IPS DF 6.9 (cell line): ENCODE results near the gene ADCY3.

Experiments used
- DNase-seq: peaks from one replicate; pipeline ENCODE4 v3.0.0-alpha.2; 2013; ENCODE audit warnings: low read depth, low spot score
- H3K27ac ChIP-seq: one replicate; pipeline ENCODE4 v1.5.1; 2013; ENCODE audit warnings: low read length, control low read depth
- H3K27me3 ChIP-seq: 2 replicates; pipeline ENCODE4 v1.6.1; 2013; ENCODE audit warnings: mild to moderate bottlenecking, low read length; ENCODE audit not compliant: control insufficient read depth, insufficient read depth
- H3K36me3 ChIP-seq: 2 replicates; pipeline ENCODE4 v1.6.1; 2013; ENCODE audit warnings: low read length; ENCODE audit not compliant: control insufficient read depth, insufficient read depth
- H3K4me1 ChIP-seq: 2 replicates; pipeline ENCODE4 v1.6.1; 2013; ENCODE audit warnings: low read length; ENCODE audit not compliant: control insufficient read depth, insufficient read depth
- H3K4me3 ChIP-seq: 2 replicates; pipeline ENCODE4 v1.5.1; 2013; ENCODE audit warnings: mild to moderate bottlenecking, low read length
- H3K9me3 ChIP-seq: 2 replicates; pipeline ENCODE4 v1.6.1; 2013; ENCODE audit warnings: low read length, inconsistent platforms; ENCODE audit not compliant: control insufficient read depth, insufficient read depth
- WGBS: extraction: QIAGEN DNeasy Blood & Tissue Kit; methylation state at CpG from one replicate; pipeline ENCODE4 v1.1.7; 2013; ENCODE audit warnings: mixed read lengths, missing lambda C conversion rate; ENCODE audit not compliant: insufficient read length, insufficient coverage; 5-methylcytosine and 5-hydroxymethylcytosine counted together

ADCY3 gene

DNA sequence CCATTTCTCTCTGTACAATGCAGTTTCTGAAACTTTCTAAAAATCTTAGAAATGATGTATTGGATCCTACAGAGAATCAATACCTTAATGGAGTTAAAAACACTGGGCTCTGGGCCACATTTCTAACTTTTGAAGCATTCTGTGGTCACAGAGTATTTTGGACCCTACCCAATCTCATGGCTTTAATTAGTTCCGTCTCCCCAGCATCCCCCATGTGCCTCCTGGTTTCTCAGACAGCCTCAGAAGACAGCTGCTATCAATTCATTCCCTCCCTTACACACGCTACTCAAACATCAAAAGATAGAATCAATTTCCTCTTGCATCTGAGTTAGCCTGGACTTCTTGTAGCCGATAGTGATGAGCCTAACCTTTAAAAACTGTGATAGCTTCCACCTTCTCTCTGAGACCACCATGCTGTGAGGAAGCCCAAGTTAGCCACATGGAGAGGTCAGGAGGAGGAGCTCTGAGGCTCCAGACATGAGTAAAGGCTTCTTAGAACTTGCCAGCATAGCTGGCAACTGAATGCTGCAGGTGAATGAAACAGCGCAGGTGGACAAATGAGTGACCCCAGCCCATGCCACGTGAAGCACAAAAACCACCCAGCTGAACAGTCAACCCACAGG lies 10.4 kb downstream of the ADCY3 start:
- Histone ChIP-seq H3K4me1 (no peaks in the 10 kb centered on the region; the same call in 1 of the 2 replicates), H3K4me3 (no peak overlapping the region), H3K9me3 (no peaks in the 10 kb centered on the region), H3K27ac (no peak overlapping the region), H3K36me3 (no peaks in the 10 kb centered on the region), H3K27me3 (no peaks in the 10 kb centered on the region)
- no peak for DNase-seq
- no CpG with 5 or more reads among the region's 5 CpGs for WGBS

DNA sequence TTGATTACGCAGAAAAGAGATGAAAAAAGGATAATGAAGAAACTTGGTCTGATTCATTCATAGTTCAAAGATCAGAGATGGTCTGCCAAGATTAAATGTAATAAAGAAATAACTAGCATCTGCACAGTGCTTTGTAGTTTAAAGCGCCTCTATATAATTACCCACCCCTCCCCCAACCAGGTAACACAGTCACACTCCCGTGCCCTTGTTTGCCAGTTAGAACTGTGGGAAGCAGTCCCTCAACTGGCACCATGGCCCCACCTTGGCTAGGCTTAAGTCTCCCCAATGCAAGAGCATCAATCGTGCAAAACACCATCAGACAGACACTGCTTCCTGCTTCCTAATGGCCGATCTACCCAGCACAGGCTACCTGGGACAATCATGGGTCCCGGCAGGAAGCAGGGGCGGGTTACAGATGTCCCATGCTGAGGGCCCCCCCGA lies 11.6 kb downstream of the ADCY3 start:
- H3K27me3 ChIP-seq: no peaks in the 10 kb centered on the region
- no CpG with 5 or more reads among the region's 8 CpGs for WGBS
- DNase-seq: no peak
- H3K36me3 ChIP-seq: no peaks in the 10 kb centered on the region
- H3K9me3 ChIP-seq: no peaks in the 10 kb centered on the region
- no peak overlapping the region for H3K27ac ChIP-seq
- H3K4me3 ChIP-seq: no peak overlapping the region
- peaks cover 4% of the 10 kb centered on the region for H3K4me1 ChIP-seq

DNA sequence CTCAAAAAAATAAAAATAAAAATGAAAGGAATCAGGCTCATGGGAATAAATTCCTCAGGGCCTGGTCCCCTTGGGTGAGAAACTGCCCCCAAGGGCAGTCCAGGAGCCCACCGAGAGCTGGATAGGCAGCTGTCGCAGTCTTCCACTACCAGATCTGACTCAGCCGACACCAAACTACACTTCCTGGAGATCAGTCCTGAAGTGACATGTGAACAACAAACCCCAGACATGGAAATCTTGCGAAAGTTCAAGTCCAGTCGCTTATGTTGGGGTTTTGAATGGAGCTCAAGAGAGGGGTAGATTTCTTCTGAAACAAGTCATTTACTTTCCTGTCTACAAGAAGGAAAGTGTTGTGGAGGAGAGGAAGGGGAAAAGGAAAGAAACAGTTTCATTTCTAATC lies 12.9 kb downstream of the ADCY3 start:
- no peaks in the 10 kb centered on the region for H3K36me3 ChIP-seq
- no peaks in the 10 kb centered on the region for H3K9me3 ChIP-seq
- no peaks in the 10 kb centered on the region for H3K27me3 ChIP-seq
- no peak overlapping the region for H3K27ac ChIP-seq
- no peak for DNase-seq
- no CpG with 5 or more reads among the region's 5 CpGs for WGBS
- no peak overlapping the region for H3K4me3 ChIP-seq
- H3K4me1 ChIP-seq: peaks cover 4% of the 10 kb centered on the region

DNA sequence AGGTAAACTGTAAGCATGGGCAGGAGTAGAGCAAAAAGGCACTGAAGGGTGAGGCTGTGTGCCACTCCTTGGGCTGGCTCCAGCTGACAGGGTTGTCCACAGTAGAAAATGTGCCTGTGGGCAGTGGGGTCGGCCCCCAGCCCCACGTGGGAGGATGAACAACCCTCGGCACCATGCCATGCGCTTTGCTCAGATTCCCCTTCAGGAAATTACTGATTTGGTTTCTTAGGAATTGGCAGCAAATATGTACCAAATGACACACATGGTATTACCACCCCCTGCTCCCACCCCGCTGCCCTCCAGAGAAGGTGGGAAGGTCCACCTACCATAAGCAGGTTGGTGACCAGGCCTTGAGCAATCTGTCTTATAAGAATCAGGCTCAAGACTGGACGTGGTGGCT lies 13.6 kb downstream of the ADCY3 start:
- WGBS: no CpG with 5 or more reads among the region's 6 CpGs
- Histone ChIP-seq H3K27me3 (no peaks in the 10 kb centered on the region), H3K9me3 (no peaks in the 10 kb centered on the region), H3K4me3 (no peak overlapping the region), H3K27ac (no peak overlapping the region), H3K36me3 (no peaks in the 10 kb centered on the region), H3K4me1 (peaks cover 4% of the 10 kb centered on the region)
- DNase-seq: no peak

DNA sequence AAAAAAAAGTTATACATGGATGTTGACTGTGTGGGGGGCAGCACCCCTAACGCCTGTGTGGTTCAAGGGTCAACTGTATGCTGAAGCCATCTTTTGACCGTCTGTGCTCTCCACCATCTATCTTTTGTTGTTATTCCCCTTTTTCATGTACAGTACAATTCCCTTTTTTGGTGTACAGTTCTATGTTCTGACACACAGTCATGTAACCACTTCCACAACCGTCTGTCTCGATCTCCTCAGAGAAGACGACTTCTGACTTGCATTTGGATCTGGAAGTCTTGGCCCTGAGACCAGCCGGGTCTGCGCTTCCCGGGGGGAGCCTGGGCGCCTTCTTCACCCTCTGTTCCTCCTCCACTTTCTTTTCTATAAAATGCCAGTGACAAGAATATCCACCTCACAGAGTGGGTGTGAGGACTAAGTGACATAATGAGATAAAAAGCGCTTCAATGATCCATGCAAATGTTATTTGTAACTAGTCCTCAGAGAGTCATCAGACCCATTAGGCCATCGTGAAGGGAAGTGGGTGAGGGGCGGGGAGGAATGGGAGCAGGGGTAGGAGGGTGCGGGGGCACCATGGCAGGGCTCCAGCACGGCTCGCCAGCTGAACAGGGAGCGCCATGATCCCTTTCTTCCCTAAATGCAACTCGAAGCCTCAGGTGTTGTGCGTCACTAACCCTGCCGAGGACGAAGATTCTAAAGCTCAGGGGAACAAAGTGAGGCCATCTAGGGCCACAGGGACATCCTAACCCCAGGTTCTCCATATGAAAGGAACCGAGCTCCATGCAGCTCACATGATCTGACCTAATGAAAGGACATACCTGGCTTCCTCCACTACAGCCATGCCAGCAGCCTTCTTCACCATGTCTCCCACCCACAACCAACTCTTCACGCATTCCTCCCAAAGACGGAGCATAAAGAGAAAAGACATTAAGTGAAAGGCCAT lies 16.6 kb downstream of the ADCY3 start:
- Histone ChIP-seq H3K27me3 (no peaks in the 10 kb centered on the region), H3K9me3 (no peaks in the 10 kb centered on the region), H3K36me3 (no peaks in the 10 kb centered on the region), H3K4me3 (no peak overlapping the region), H3K4me1 (peaks cover 4% of the 10 kb centered on the region), H3K27ac (no peak overlapping the region)
- DNase-seq: no peak
- WGBS: no CpG with 5 or more reads among the region's 23 CpGs

DNA sequence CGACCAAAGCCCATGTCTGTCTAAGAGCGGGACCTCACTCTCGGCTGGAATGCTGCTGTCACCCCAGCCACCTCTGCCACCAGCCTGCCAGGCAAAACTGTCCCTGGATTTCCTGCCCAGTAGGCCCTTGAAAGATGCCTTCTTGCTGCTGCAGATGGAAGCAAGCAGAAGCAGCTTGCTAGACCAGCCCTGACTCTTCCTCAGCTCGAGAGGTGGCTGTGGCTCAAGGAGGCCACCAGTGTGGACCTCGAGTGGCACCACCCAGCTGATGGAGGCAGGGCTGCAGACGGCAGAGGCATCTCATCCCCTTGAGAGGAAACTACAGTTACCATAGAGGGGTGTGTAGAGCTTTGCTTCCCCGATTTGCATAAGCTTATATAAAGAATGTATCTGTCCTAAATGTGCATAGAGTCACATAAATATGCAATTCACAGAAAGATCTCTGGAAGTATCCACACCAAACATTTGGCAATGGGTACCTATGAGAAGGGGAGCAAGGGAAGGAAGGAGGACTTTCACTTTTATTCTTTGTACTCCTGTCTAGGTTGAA lies 20.6 kb downstream of the ADCY3 start:
- Histone ChIP-seq H3K4me1 (peaks cover 4% of the 10 kb centered on the region), H3K4me3 (no peak overlapping the region), H3K9me3 (no peaks in the 10 kb centered on the region), H3K27me3 (no peaks in the 10 kb centered on the region; the same call in 1 of the 2 replicates), H3K36me3 (no peaks in the 10 kb centered on the region), H3K27ac (no peak overlapping the region)
- no peak for DNase-seq
- no CpG with 5 or more reads among the region's 7 CpGs for WGBS

DNA sequence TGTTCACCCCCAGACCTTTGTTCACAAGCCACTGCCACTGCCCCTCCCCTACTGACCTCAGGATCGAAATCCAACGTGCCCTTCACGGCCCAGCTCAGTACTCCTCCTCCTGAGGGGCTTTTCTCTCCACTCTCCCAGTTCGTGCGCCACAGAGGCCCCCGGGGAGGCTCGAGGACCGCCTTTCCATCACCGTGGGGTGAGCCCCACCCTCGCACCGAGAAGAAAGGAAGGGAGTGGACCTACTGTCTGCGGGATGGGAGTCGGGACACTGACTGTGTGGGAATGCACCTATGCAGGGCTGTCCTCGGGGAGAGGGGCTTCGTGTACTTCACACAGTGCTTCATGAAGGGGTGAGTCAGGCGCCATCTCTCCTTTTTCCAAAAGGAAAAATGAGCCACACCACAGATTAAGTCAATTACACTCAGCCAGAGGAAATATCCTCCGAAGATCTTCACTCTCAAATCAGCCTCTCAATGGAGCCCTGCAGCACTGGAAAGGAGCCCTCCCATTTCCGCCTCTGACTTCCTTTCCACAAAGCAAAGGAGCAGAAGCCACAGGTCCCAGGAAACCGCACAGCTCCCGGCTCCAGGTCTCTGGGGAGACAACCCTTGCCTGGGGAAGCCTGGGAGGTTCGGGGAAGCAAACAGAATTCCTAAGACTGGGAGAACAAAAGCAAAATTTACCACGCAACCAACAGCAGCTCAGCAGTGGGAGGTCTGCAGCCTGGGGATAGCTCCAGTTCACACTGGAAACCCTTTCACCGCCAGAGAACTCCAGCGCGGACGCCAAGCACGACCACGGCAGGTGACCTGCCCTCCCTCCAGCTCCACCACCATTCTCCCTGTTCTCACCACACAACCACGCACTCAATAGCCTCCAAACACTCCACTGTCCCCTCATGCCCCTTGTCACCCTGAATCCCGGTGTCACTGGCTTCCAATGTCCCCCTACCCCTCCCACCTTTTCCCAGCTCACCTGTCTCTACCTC lies 21.6 kb downstream of the ADCY3 start:
- H3K4me3 ChIP-seq: no peak overlapping the region
- H3K36me3 ChIP-seq: no peaks in the 10 kb centered on the region
- no CpG with 5 or more reads among the region's 30 CpGs for WGBS

DNA sequence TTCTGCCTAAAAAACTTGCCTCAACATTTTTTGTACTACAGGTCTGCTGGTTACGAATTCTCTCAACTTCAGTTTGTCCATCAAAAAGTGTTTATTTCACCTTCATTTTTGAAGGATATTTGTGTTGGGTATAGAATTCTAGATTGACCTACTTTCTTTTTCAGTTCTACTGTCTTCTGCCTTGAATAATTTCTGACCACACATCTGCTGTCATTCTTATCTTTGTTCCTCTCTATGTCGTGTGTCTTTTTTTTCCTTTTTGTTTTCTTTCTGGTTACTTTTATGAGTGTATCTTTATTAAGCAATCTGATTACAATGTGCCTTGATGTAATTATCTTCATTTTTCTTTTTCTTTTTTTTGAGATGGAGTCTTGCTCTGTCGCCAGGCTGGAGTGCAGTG lies 25.3 kb downstream of the ADCY3 start:
- Histone ChIP-seq H3K9me3 (no peaks in the 10 kb centered on the region), H3K4me1 (no peaks in the 10 kb centered on the region), H3K36me3 (no peaks in the 10 kb centered on the region), H3K4me3 (no peak overlapping the region), H3K27me3 (no peaks in the 10 kb centered on the region; the same call in 1 of the 2 replicates), H3K27ac (no peak overlapping the region)
- no CpG with 5 or more reads among the region's 3 CpGs for WGBS
- DNase-seq: no peak

More for the DNA sequence above, 21.6 kb downstream of the ADCY3 start:
- H3K4me1 ChIP-seq: no peaks in the 10 kb centered on the region; the same call in 1 of the 2 replicates
- DNase-seq: no peak
- no peaks in the 10 kb centered on the region; the same call in 1 of the 2 replicates for H3K27me3 ChIP-seq
- H3K27ac ChIP-seq: no peak overlapping the region
- H3K9me3 ChIP-seq: no peaks in the 10 kb centered on the region

DNA sequence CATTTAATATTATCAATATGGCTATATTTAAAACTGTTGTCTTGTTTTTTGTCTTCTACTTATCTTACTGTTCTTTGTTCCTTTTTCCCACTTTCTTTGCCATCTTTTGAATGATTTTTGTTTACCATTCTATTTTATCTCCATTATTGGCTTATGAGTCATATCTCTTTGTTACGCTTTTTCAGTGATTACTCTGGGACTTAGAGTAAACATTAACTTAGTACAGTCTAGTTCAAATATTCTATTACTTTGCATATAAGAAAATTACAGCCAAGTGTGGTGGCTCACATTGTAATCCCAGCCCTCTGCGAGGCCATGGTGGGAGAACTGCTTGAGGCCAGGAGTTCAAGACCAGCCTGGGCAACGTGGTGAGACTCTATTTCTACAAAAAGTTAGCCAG lies 26.1 kb downstream of the ADCY3 start:
- Histone ChIP-seq H3K36me3 (no peaks in the 10 kb centered on the region), H3K4me1 (no peaks in the 10 kb centered on the region), H3K9me3 (no peaks in the 10 kb centered on the region), H3K4me3 (no peak overlapping the region), H3K27ac (no peak overlapping the region), H3K27me3 (no peaks in the 10 kb centered on the region; the same call in 1 of the 2 replicates)
- DNase-seq: no peak
- no CpG with 5 or more reads among the region's 3 CpGs for WGBS
